ENCODE data around the gene USF2. TPM values are rescaled to one million over a fixed set of nuclear protein-coding genes. Genes with fewer than 3 reads are reported as not detected.

USF2 gene
- 63.6 and 70.2 TPM in 2 replicates for total RNA-seq

GRCh38 chr19:35268536-35269437 lies at the start of gene USF2:
Gene USF2 (plus strand): TSS chr19:35268962. CDS start chr19:35269102, 140 bp downstream.

DNA sequence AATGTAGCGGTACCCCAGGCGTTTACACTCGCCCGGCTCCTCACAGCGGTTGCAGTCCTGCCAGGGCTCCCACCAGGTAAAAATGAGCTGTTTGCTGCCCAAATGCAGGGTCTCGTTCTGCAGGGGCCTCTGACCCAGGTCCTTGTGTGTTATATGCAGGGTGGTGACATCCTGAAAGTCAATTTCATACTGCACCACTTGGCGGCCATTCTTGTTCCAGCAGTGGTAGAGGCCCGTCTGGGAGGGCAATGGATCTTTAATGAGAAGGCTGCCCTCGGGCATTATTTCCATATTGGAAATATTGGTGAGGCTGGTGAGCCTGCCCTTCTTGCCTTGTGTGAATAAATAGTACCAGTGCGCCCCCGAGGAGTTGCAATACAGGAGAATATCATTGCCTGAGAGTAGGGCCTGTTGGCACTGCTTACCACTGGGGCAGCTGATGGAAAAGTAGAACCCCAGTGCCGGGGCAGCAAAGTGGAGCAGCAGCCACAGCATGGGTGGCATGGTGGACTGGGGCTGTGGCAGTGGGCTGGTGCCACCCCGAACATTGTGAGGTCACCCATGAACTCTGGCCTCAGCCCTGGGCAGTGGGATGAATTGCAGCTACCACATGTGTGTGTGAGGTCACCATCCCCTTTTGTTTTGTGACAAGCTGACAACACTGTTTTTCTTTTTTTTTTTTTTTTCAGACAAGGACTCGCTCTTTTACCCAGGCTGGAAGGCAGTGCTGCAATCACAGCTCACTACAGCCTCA lies 40.4 kb upstream of the USF2 start, which contains the start of gene FAM187B:
Gene FAM187B, minus strand, starts transcription at position 563 of the 754 bp plus-strand sequence. Its CDS starts 59 bp downstream, at position 504.

GRCh38 chr19:35248310-35249145 lies 20.2 kb upstream of the USF2 start, which contains the start of gene LSR:
Gene LSR (plus strand): TSS chr19:35249002. CDS start chr19:35249023, 21 bp downstream.

DNA sequence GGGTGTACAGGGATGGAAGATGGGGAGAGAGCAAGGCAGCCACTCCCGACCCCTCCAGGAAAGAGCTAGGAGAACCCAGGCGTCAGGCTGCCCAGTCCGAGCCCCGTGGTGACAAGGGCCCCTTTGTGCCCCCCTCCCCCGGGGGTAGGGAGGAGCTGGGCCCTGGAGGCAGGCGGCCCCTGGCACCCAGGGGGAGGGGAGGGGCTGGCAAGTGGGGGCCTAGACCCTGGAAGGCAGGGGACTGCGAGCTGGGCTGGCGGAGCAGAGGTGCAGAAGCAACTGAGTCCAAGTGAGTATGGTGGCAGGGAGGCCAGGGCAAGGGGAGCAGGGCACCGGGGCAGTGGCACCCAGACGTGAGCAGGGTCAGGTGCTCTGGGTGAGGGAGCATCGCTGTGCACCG lies 23.2 kb downstream of the USF2 start, which contains the start of gene MAG:
Gene MAG, plus strand, starts transcription at position 246 of the 400 bp plus-strand sequence. CDS start 3,248 bp downstream, outside the sequence.

GRCh38 chr19:35328851-35329285 lies 60.1 kb downstream of the USF2 start, which contains the start of gene CD22:
Gene CD22 (plus strand): TSS chr19:35329187. CDS start chr19:35332041, 2,854 bp downstream.

Other genes with a start within 250 kb of the USF2 start
- gene SCN1B, start 238.5 kb upstream of the USF2 start, total RNA-seq = 10.1 and 15.4 TPM in 2 replicates
- gene HPN, start 227.2 kb upstream of the USF2 start, total RNA-seq = not detected in 2 replicates
- gene FXYD3, start 153.1 kb upstream of the USF2 start, total RNA-seq = not detected in 2 replicates
- not detected in 2 replicates for gene LGI4, start 133.9 kb upstream of the USF2 start, total RNA-seq
- not detected in 2 replicates for gene FXYD1, start 130.1 kb upstream of the USF2 start, total RNA-seq
- gene FXYD7, start 125.7 kb upstream of the USF2 start, total RNA-seq = not detected in 2 replicates
- gene FXYD5, start 114.2 kb upstream of the USF2 start, total RNA-seq = 257 and 258 TPM in 2 replicates
- gene FAM187B, start 40.2 kb upstream of the USF2 start, total RNA-seq = not detected in 2 replicates
- 0.93 and 2.0 TPM in 2 replicates for gene LSR, start 20.0 kb upstream of the USF2 start, total RNA-seq
- not detected in 2 replicates for gene HAMP, start 13.6 kb downstream of the USF2 start, total RNA-seq
- not detected in 2 replicates for gene MAG, start 23.2 kb downstream of the USF2 start, total RNA-seq
- gene CD22, start 60.2 kb downstream of the USF2 start, total RNA-seq = 0.15 and 1.1 TPM in 2 replicates
- not detected in 2 replicates for gene FFAR1, start 78.9 kb downstream of the USF2 start, total RNA-seq
- gene FFAR3, start 89.5 kb downstream of the USF2 start, total RNA-seq = not detected in 2 replicates
- gene GPR42, start 102.1 kb downstream of the USF2 start, total RNA-seq = not detected in 2 replicates
- gene FFAR2, start 179.3 kb downstream of the USF2 start, total RNA-seq = not detected in 2 replicates
- gene KRTDAP, start 221.5 kb downstream of the USF2 start, total RNA-seq = not detected in 2 replicates
- gene DMKN, start 244.7 kb downstream of the USF2 start, total RNA-seq = not detected in 2 replicates